HG02763 (cell line): ENCODE results near the gene TOMM40.
"Not testable (repeated sequence)": the region's sequence is repeated elsewhere in the genome, so short reads cannot be mapped to it uniquely, and the experiment has no call there.

Experiments
- ATAC-seq: cut with Tn5 transposase; IDR thresholded peaks from one replicate; pipeline ENCODE4 v1.9.1; 2021; ENCODE audit warnings: mild to moderate bottlenecking, moderate library complexity; ENCODE audit not compliant: unreplicated experiment

The TOMM40 gene

DNA sequence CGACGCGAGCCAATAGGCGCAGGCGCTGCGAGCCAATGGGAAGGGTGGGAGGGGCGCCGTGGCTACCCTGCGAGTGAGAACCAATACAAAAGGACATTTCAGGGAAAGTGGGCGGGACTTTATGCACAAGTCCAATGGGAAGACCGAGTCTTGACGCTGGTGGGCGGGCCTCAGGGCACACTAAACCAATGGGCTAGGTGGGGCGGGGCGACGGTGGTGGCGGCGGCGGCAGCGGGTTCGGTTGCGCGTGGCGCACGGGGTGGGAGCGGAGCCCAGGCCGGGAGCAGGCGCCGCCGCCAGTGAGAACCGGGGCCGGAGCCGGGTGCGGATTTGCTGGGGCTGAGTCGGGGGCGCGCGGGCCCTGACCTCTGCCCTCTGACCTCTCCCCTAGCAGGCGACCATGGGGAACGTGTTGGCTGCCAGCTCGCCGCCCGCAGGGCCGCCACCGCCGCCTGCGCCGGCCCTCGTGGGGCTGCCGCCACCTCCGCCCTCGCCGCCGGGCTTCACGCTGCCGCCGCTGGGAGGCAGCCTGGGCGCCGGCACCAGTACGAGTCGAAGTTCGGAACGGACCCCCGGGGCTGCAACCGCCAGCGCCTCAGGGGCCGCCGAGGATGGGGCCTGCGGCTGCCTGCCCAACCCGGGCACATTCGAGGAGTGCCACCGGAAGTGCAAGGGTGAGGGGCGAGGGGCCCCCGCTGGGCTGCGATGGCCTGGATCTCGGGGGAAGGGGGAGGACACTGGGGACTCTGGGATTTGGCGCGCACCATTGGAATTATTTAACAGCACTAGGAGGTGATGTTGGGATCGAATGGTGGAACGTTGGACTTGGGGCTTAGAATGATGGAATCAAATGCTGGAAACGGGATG is at the start of gene TOMM40:
Gene TOMM40 (plus strand): TSS at position 239 of the 867 bp plus-strand sequence. CDS start 162 bp downstream, at position 401.
- no peak for ATAC-seq

DNA sequence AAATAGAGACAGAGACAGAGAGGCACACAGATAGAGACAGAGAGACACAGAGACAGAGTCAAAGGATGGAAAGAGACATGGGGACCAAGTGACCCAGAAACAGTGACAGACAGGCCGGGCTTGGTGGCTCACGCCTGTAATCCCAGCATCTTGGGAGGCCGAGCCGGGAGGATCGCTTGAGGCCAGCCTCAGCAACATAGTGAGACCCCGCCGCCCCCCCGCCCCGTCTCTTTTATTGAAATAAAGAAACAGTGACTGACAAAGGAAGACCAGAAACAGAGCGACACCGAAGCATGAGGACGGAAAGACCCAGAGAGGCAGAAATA is 45.8 kb upstream of the TOMM40 start:
- ATAC-seq = no peak

DNA sequence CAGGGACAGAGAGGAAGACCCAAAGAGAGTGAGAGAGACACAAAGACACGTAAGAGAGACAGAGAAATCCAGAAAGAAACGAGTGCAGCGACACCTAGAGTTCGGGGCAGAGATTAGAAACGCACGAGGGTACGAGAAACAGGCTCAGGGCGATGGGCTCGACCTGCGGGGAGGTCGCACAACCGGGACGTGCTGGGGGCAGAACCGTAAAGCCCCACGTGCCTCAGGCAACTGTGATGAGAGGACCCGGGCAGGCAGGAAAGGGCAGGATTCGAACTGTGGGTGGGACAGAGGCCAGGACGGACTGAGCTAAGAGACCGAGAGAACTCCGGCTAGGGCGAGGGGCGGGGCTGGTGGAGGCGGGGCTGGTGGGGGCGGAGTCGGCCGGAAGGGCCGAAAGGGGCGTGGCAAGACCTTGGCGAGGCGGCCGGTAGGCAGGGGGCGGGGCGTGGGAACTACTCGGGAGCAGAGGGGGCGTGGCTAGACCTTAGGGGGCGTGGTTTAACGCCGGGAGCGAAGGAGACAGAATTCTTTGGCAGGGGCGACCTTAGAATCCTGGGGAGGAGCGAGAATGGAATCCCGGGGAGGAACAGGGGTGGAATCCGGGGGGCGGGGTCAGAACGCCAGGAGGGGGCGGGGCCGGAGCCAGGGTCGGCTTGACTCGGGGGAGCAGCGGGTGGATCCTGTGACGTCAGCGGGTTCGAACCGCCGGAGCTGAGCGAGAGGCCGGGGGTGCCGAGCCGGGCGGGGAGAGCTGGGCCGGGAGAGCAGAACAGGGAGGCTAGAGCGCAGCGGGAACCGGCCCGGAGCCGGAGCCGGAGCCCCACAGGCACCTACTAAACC is 45.2 kb upstream of the TOMM40 start, which contains the start of gene NECTIN2:
Gene NECTIN2 (plus strand): TSS at position 686 of the 843 bp plus-strand sequence. CDS start 229 bp downstream, outside the sequence.
- peak; percentile 43 for ATAC-seq

DNA sequence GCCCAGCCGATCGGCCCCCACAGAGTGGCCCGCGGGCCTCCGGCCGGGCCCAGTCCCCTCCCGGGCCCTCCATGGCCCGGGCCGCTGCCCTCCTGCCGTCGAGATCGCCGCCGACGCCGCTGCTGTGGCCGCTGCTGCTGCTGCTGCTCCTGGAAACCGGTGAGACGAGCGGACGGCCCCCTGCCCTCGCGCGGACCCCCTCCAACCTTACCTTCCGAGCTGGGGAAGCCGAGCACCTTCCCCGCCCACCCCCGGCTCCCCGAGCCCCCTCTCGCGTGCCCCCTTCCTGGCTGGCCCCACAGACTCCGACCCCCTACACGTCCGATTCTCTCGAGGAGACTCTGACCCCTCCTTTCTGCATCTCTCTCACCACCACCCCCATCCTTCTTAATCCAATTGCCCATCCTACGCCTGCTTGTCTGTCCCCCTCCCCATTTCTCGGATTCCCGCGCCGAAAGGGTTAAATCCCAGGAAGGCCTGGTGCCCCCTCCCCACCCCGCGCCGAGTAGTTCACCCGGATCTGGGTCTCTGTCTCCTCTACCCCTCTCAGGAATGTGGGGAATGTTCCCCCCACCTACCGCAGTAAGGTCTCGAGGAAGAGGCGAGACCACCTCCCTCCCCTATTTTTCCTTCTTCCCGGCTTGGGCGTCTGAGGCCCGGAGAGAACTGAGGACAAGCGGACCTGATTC is 44.5 kb upstream of the TOMM40 start:
- ATAC-seq = no peak

DNA sequence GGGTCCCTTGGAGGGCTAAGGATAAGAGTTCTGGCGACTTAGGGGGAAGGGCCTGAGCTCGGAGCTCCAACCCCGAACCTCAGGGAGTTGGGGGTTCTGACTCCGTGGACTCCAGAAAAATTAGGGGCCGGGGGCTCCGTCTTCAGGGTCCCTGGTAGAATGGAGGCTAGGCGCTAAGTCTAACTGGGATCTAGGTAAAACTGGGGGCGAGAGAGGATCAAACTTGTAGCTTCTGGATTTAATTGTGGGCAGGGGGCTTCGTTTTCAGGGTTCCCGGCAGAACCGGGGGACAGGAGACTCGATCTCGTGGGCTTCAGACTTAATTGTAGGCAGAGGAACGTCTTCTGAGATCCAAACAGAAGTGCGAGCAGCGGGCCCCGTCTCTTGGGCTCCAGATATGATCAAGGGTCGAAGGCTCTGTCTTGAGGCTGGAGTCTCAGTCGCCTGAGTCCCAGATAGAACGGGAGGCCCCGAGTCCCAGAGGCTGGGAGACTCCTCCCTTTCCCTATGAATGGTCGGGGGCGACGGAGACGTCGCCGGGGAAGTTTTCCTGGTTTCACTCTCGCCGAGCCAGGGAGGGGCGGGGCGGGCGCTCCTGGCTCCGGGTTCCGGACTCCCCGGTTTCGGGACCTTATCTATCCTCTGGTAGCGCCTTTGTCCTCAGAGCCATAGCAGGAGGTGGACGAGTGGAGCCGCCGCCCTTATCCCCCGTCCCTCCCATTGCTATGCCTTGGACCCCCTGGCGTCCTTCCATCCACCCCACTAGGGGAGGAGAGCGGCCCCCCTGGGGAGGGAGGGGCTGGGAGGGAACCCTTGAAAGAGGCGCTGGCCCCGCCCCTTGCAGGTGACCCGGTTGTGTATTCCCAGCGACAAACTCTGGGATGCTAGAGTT is 43.7 kb upstream of the TOMM40 start:
- ATAC-seq = no peak

DNA sequence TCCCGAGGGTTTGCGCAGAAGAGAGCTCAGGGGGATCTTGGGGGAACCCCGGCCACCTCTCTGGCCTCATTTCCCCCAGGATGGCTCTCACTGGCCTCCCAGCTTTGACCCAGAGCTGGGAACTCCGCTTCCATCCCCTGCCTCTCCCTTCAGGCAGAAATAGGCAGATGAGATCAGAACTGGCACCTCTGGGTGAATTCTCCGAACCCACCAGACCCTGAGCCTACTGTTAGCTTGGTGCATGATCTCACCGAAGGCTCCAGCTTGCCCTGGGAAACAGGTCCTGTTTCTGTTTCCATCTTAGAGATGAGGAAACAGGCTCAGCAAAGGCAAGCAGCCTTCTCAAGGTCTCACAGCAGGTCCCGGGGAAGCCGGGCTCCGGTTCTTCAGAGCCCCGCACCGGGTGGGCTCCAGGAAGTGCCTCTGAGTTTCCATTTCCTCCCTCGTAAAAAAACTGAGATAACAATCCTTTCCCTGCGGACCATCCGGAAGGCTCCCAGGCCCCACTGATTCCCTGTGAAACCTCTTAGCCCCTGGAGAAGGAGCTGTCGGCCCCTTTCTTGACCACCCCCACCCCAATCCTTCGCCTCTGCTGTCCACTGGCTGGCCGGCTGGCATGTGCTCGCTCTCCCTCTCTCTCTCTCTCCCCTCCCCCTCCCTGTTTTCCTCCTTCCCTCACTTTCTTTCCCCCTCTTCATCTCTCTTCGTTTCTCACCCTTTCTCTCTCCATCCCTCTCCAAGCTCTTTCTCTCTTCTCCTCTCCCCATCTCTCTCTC is 42.8 kb upstream of the TOMM40 start:
- no peak for ATAC-seq

DNA sequence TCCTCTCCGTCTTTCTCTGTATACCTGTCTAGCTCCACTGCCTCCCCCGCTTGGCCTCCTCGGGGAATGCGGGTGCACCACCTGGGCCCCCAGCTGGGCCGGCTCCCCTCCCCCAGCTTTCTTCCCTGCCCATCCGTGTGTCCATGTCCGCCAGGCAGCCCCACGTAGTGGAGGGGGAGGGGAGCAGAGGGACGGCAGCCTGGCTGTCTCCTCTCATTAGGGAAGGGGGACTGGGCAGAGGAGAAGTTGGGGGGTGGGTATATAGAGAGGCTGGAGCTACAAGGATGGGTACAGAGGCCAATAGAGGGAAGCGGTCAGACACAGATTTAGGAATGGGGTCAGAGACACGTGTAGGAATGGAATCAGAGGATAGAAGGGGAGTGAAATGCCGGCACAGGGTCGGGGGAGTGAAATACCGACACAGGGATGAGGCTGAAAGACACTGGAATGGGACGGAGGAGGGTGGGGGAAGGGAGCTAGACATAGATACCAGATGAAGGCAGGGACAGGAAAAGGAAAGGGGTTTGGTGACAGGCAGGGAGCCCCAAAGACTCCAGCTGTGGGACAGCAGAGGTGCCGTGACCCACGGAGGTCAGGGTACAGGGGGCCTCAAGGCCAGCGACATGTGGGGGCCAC is 42.1 kb upstream of the TOMM40 start:
- no peak for ATAC-seq

DNA sequence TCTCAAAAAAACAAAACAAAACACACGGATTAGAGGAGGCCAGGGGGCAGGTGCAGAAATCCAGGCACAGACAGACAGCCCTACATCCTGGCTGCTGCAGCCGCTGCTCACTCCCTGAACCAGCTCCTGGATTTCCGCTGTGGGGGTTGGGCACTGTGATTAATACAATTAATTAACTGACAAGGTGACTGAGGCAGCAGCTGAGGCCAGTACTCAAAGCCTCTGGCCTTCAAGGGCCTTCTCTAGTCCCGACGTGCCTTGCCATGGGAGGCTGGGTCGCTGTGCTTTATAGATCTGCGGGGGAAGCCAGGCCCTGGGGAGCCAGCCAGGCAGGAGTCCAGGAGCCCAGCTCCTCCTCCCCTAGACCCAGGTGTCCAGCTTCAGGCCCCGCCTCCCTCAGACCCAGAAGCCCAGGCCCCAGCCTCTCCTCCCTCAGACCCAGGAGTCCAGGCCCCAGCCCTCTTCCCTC is 40.4 kb upstream of the TOMM40 start:
- no peak for ATAC-seq

DNA sequence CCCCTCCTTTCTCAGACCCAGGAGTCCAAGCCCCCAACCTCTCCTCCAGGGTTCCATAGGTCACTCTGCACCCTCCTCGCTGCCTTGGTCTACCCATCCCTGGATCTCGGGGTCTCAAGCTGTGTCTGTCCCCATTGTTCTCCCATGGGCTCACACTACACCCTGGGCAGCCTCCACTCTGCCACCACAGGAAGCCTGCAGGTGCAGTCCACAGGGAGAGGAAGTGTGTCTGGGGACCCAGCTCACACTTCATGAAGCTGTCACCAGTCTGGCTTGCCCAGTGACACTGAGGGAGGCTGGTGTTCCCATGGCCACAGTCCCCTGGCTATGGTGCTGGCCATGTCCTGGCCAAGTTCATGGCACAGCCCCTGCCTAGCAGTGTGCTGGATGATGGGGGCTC is 39.6 kb upstream of the TOMM40 start:
- ATAC-seq = no peak

DNA sequence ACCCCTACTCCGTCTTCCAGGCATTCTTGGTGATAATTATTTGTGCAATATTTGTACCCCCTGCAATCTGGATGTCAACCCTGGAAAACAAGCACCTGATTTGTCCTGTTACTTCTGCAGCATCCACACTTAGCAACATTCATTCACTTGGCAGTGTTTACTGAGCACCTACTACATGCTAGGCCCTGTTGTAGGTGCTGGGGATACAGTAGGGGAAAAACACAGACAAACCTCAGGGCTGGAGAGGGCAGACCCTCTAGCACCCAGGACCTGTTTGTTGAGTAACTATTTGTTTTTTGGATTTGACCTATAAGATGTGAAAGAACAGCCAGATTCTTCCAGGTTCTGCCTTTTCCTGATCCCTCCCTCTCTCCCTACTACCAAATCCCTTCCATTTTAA is 35.4 kb upstream of the TOMM40 start:
- no peak for ATAC-seq

DNA sequence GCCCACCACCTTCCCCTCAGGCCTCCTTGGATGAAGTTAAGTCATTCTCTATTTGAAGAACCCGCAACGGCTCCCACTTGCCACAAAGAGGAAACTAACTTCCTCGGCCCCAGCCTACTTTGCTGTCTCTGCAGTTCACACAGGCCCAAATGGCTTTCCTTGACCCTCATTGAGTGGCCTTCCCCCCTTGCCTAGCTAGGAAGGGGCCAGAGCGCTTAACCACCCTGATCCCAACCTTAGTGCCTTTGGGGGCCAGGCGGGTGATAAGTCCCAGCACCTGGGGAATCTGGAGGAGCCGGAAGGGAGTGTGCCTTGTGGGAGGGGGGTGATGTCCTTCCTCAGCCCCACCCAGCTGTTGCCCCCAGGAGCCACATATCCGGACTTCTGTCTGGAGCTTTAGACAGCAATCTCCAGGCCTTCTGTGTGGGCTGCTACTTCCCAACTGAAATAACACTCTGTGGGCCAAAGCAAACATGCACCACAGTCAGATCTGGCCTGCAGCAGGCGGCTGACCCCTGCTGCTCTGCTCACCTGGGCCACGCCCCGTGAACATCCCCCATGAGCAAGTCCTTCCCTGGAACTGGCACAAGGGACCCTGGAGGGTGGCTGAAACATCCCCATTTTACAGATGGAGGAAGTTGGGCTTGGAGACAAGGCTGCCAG is 34.5 kb upstream of the TOMM40 start:
- no peak for ATAC-seq

DNA sequence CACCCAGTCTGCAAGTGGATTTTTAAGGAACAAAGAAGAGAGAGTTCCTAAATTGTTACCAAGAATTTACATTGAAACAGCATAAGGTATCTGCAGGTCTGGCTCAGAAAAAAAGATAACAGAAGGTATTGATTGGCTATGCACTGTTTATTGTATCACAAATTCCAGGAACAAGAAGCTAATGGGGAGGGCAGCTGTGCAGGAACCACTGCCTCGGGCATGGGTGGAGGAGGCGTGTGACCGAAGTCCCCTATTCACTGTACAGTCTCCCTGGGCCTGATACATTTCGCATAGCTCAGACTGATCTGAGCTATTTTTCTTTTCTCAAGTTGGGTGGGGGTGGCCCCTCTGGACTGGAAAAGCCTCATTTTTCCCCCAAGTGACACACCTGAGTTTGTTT is 33.2 kb upstream of the TOMM40 start:
- no peak for ATAC-seq

DNA sequence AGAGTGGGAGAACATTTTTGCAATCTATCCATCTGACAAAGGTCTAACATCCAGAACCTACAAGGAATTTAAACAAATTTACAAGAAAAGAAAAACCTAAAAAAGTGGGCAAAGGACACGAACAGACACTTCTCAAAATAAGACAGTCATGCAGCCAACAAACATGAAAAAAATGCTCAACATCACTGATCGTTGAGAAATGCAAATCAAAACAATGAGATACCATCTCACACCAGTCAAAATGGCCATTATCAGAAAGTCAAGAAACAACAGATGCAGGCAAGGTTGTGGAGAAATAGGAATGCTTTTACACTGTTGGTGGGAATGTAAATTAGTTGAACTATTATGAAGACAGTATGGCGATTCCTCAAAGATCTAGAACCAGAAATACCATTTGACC is 29.5 kb upstream of the TOMM40 start:
- not testable (repeated sequence) for ATAC-seq

DNA sequence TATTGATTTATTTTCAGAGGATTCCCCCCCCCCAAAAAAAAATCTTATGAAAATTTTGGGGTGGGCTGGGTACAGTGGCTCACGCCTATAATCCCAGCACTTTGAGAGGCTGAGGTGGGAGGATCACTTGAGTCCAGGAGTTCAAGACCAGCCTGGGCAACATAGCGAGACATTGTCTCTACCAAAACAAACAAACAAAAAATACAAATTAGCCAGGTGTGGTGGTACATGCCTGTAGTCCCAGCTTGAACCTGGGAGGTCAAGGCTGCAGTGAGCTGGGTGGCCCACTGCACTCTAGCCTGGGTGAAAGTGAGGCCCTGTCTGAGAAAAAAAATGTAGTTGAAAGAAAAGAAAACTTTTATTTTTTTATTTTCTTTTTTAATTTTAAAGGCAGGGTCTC is 27.1 kb upstream of the TOMM40 start:
- no peak for ATAC-seq

DNA sequence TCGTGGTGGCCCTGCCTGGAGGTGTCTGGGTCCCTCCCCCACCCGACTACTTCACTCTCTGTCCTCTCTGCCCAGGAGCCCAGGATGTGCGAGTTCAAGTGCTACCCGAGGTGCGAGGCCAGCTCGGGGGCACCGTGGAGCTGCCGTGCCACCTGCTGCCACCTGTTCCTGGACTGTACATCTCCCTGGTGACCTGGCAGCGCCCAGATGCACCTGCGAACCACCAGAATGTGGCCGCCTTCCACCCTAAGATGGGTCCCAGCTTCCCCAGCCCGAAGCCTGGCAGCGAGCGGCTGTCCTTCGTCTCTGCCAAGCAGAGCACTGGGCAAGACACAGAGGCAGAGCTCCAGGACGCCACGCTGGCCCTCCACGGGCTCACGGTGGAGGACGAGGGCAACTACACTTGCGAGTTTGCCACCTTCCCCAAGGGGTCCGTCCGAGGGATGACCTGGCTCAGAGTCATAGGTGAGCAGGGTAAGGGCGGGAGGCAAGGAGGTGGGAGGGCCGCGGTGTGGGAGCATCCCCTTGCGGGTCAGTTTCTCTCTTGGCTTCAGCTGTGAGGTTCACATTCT is 25.8 kb upstream of the TOMM40 start:
- no peak for ATAC-seq

DNA sequence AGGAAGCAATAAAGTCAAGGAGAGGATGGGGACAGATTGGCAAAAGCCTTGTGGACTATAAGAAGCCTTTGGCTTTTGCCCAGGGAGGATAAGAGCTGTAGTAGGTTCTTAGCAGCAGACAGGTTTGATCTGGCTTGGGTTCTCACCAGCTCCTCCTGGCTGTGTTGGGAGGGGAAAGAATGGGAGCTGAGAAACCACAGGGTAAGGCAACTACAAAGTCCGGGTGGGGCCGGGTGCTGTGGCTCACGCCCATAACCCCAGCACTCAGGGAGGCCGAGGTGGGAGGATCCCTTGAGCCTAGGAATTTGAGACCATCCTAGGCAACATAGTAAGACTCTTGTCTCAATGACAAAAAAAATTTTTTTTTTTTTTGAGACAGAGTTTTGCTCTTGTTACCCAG is 24.4 kb upstream of the TOMM40 start:
- ATAC-seq = no peak

DNA sequence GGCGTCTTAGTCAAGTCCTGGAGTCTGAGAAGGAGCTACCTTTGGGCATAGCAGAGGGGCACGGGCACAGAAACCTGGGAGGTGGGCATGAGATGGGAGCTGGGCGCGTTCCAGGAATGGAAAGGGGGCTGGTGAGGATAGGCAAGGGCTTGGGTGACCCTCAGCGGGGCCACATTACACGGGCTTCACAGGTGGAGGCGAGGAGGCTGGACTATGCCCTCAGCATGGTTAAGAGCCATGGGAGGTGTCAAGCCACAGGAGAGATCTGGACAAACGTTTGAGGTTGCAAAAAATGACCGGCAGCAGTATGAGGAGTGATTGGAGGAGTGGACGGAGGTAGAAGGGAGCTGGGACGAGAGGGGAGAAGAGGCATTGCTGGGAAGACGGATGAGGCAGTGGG is 23.5 kb upstream of the TOMM40 start:
- no peak for ATAC-seq
